Rectal smooth muscle tissue (tissue), 1 donor: Measurements from ENCODE around the gene PFN2.
"Not testable (repeated sequence)": the region's sequence is repeated elsewhere in the genome, so short reads cannot be mapped to it uniquely, and the experiment has no call there.

ENCODE experiments used
- H3K27ac ChIP-seq: one replicate; pipeline ENCODE4 v1.7.0; 2013; ENCODE audit warnings: low read depth, low read length, inconsistent platforms
- H3K27me3 ChIP-seq: one replicate; pipeline ENCODE4 v1.7.0; 2013; ENCODE audit warnings: low read length; ENCODE audit not compliant: control insufficient read depth, insufficient read depth
- H3K36me3 ChIP-seq: one replicate; pipeline ENCODE4 v1.7.0; 2013; ENCODE audit warnings: low read length; ENCODE audit not compliant: control insufficient read depth, insufficient read depth
- H3K4me1 ChIP-seq: one replicate; pipeline ENCODE4 v1.7.0; 2013; ENCODE audit warnings: low read length; ENCODE audit not compliant: control insufficient read depth, insufficient read depth
- H3K4me3 ChIP-seq: one replicate; pipeline ENCODE4 v1.7.0; 2013; ENCODE audit warnings: low read length
- H3K9ac ChIP-seq: one replicate; pipeline ENCODE4 v1.7.0; 2013; ENCODE audit warnings: low read length

The PFN2 gene

GRCh38 chr3:149963485-149963884 lies 7.2 kb downstream of the PFN2 start:
- Histone ChIP-seq H3K27ac (no peak overlapping the region), H3K36me3 (peaks cover 3% of the 10 kb centered on the region), H3K4me3 (no peak overlapping the region), H3K4me1 (peaks cover 6% of the 10 kb centered on the region), H3K27me3 (no peaks in the 10 kb centered on the region), H3K9ac (no peak overlapping the region)

- H3K4me1 ChIP-seq: peaks cover 5% of the 10 kb centered on the region
- no peak overlapping the region for H3K27ac ChIP-seq
Measured at GRCh38 chr3:149959443-149959842, 11.3 kb downstream of the PFN2 start.

GRCh38 chr3:149958171-149958796 lies 12.4 kb downstream of the PFN2 start:
- no peaks in the 10 kb centered on the region for H3K27me3 ChIP-seq
- no peak overlapping the region for H3K4me3 ChIP-seq
- no peak overlapping the region for H3K9ac ChIP-seq
- H3K27ac ChIP-seq: no peak overlapping the region
- no peaks in the 10 kb centered on the region for H3K36me3 ChIP-seq
- H3K4me1 ChIP-seq: no peaks in the 10 kb centered on the region

More at GRCh38 chr3:149959443-149959842, 11.3 kb downstream of the PFN2 start:
- Histone ChIP-seq H3K36me3 (no peaks in the 10 kb centered on the region), H3K27me3 (no peaks in the 10 kb centered on the region), H3K4me3 (no peak overlapping the region), H3K9ac (no peak overlapping the region)

- Histone ChIP-seq H3K9ac (no peak overlapping the region), H3K4me1 (no peaks in the 10 kb centered on the region), H3K27me3 (no peaks in the 10 kb centered on the region), H3K27ac (no peak overlapping the region), H3K4me3 (no peak overlapping the region), H3K36me3 (no peaks in the 10 kb centered on the region)
Measured at GRCh38 chr3:149957361-149958125, 13.2 kb downstream of the PFN2 start.

GRCh38 chr3:149955449-149955848 lies 15.2 kb downstream of the PFN2 start:
- Histone ChIP-seq H3K9ac (no peak overlapping the region), H3K27ac (no peak overlapping the region)

GRCh38 chr3:149954812-149955211 lies 15.9 kb downstream of the PFN2 start:
- Histone ChIP-seq H3K27me3 (no peaks in the 10 kb centered on the region), H3K9ac (no peak overlapping the region), H3K4me3 (no peak overlapping the region), H3K4me1 (no peaks in the 10 kb centered on the region), H3K27ac (no peak overlapping the region), H3K36me3 (no peaks in the 10 kb centered on the region)

More at GRCh38 chr3:149955449-149955848, 15.2 kb downstream of the PFN2 start:
- H3K27me3 ChIP-seq: no peaks in the 10 kb centered on the region
- H3K36me3 ChIP-seq: no peaks in the 10 kb centered on the region
- H3K4me1 ChIP-seq: no peaks in the 10 kb centered on the region
- no peak overlapping the region for H3K4me3 ChIP-seq

GRCh38 chr3:149949181-149949580 lies 21.5 kb downstream of the PFN2 start:
- Histone ChIP-seq H3K27ac (no peak overlapping the region), H3K4me1 (no peaks in the 10 kb centered on the region), H3K36me3 (no peaks in the 10 kb centered on the region), H3K27me3 (no peaks in the 10 kb centered on the region), H3K9ac (no peak overlapping the region), H3K4me3 (no peak overlapping the region)

GRCh38 chr3:149947231-149947630 lies 23.5 kb downstream of the PFN2 start:
- H3K9ac ChIP-seq: no peak overlapping the region
- no peaks in the 10 kb centered on the region for H3K36me3 ChIP-seq
- H3K4me1 ChIP-seq: no peaks in the 10 kb centered on the region
- no peak overlapping the region for H3K27ac ChIP-seq
- no peak overlapping the region for H3K4me3 ChIP-seq
- H3K27me3 ChIP-seq: no peaks in the 10 kb centered on the region

GRCh38 chr3:149943966-149944365 lies 26.7 kb downstream of the PFN2 start:
- not testable (repeated sequence) for H3K9ac ChIP-seq, H3K27ac ChIP-seq, H3K4me1 ChIP-seq, H3K36me3 ChIP-seq, H3K27me3 ChIP-seq, H3K4me3 ChIP-seq

GRCh38 chr3:149942409-149942808 lies 28.3 kb downstream of the PFN2 start:
- Histone ChIP-seq H3K4me3 (no peak overlapping the region), H3K36me3 (no peaks in the 10 kb centered on the region), H3K9ac (no peak overlapping the region)

GRCh38 chr3:149941946-149942345 lies 28.7 kb downstream of the PFN2 start:
- Histone ChIP-seq H3K27ac (no peak overlapping the region), H3K27me3 (no peaks in the 10 kb centered on the region), H3K4me3 (no peak overlapping the region), H3K9ac (no peak overlapping the region), H3K36me3 (no peaks in the 10 kb centered on the region), H3K4me1 (no peaks in the 10 kb centered on the region)

More at GRCh38 chr3:149942409-149942808, 28.3 kb downstream of the PFN2 start:
- Histone ChIP-seq H3K4me1 (no peaks in the 10 kb centered on the region), H3K27ac (no peak overlapping the region), H3K27me3 (no peaks in the 10 kb centered on the region)

- no peaks in the 10 kb centered on the region for H3K36me3 ChIP-seq
- no peaks in the 10 kb centered on the region for H3K27me3 ChIP-seq
- H3K27ac ChIP-seq: no peak overlapping the region
- H3K4me3 ChIP-seq: no peak overlapping the region
- H3K9ac ChIP-seq: no peak overlapping the region
- no peaks in the 10 kb centered on the region for H3K4me1 ChIP-seq
Measured at GRCh38 chr3:149941186-149941585, 29.5 kb downstream of the PFN2 start.
